BE2C (cell line): ENCODE data around the gene MARVELD1.
A peak's percentile ranks its signal among the peaks of the same experiment; 100 is the strongest.

ENCODE experiments used
- DNase-seq: peaks from one replicate; pipeline ENCODE4 v3.0.0-alpha.2; 2020
- H3K27me3 ChIP-seq: fragments of 250-450 bp; sonication (Bioruptor Pico); 2 replicates; pipeline ENCODE4 v1.5.1; 2020; ENCODE audit warnings: mild to moderate bottlenecking
- H3K36me3 ChIP-seq: fragments of 250-450 bp; sonication (Bioruptor Pico); 2 replicates; pipeline ENCODE4 v1.5.1; 2020; ENCODE audit warnings: mild to moderate bottlenecking
- H3K4me1 ChIP-seq: fragments of 250-450 bp; sonication (Bioruptor Pico); 2 replicates; pipeline ENCODE4 v1.5.1; 2020
- H3K4me3 ChIP-seq: 2 replicates; pipeline ENCODE4 v1.5.1; 2011; ENCODE audit warnings: low read depth, low read length
- H3K9me3 ChIP-seq: fragments of 250-450 bp; sonication (Bioruptor Pico); 2 replicates; pipeline ENCODE4 v1.5.1; 2020
- CTCF ChIP-seq: IDR thresholded peaks from 2 replicates; pipeline ENCODE4 v1.5.1; 2012; ENCODE audit warnings: mild to moderate bottlenecking, low read depth, low read length

Gene MARVELD1

GRCh38 chr10:97684866-97685394 is 28.6 kb upstream of the MARVELD1 start:
- no peaks in the 10 kb centered on the region for H3K27me3 ChIP-seq
- peaks cover 5% of the 10 kb centered on the region for H3K4me1 ChIP-seq
- peak overlapping the region; percentile 15; the same call in 1 of the 2 replicates for H3K4me3 ChIP-seq
- DNase-seq, result no peak
- no peaks in the 10 kb centered on the region for H3K36me3 ChIP-seq
- no peak for TF ChIP-seq CTCF
- no peaks in the 10 kb centered on the region for H3K9me3 ChIP-seq

GRCh38 chr10:97685395-97685958 is 28.1 kb upstream of the MARVELD1 start:
- H3K9me3 ChIP-seq, result no peaks in the 10 kb centered on the region
- no peaks in the 10 kb centered on the region for H3K36me3 ChIP-seq
- H3K4me1 ChIP-seq, result peaks cover 5% of the 10 kb centered on the region
- no peaks in the 10 kb centered on the region for H3K27me3 ChIP-seq
- peak; percentile 57 for DNase-seq
- H3K4me3 ChIP-seq, result peak overlapping the region; percentile 15; the same call in 1 of the 2 replicates
- TF ChIP-seq CTCF, result peak; percentile 44

GRCh38 chr10:97686301-97686961 is 27.1 kb upstream of the MARVELD1 start:
- Histone ChIP-seq H3K36me3 (no peaks in the 10 kb centered on the region), H3K4me3 (peak overlapping the region; percentile 71), H3K27me3 (no peaks in the 10 kb centered on the region), H3K4me1 (peaks cover 5% of the 10 kb centered on the region), H3K9me3 (no peaks in the 10 kb centered on the region)
- no peak for DNase-seq
- no peak for TF ChIP-seq CTCF

- H3K27me3 ChIP-seq, result no peaks in the 10 kb centered on the region
- no peaks in the 10 kb centered on the region for H3K36me3 ChIP-seq
- no peak for TF ChIP-seq CTCF
- peaks cover 5% of the 10 kb centered on the region for H3K4me1 ChIP-seq
- H3K9me3 ChIP-seq, result no peaks in the 10 kb centered on the region
- peak within 1 kb of the TSS; percentile 71 for H3K4me3 ChIP-seq
- DNase-seq, result peak; percentile 98
These were observed 26.4 kb upstream of the MARVELD1 start, which contains the start of gene AVPI1 for GRCh38 chr10:97686962-97687784. AVPI1 (minus strand) TSS chr10:97687241; CDS start chr10:97679905, 7,336 bp downstream.

GRCh38 chr10:97687785-97688781 is 25.4 kb upstream of the MARVELD1 start:
- DNase-seq, result no peak
- no peak for TF ChIP-seq CTCF
- Histone ChIP-seq H3K36me3 (no peaks in the 10 kb centered on the region), H3K4me1 (peaks cover 5% of the 10 kb centered on the region), H3K4me3 (peak overlapping the region; percentile 21; the same call in 1 of the 2 replicates), H3K9me3 (no peaks in the 10 kb centered on the region), H3K27me3 (no peaks in the 10 kb centered on the region)
